Left ventricle myocardium inferior (tissue), 1 donor: ENCODE results near the gene TPK1. TPM values are rescaled to one million over a fixed set of nuclear protein-coding genes. Genes with fewer than 3 reads are reported as not detected.

Experiments
- DNase-seq: peaks from one replicate; pipeline ENCODE4 v3.0.0-alpha.2; 2020
- H3K27ac ChIP-seq: fragments of 200-600 bp; replicated peaks from 2 replicates; pipeline ENCODE4 v1.8.0; 2021
- H3K27me3 ChIP-seq: fragments of 200-600 bp; 2 replicates; pipeline ENCODE4 v1.8.0; 2021; ENCODE audit warnings: low read depth
- H3K36me3 ChIP-seq: fragments of 200-600 bp; 2 replicates; pipeline ENCODE4 v1.8.0; 2021
- H3K4me1 ChIP-seq: fragments of 200-600 bp; 2 replicates; pipeline ENCODE4 v1.8.0; 2021
- H3K4me3 ChIP-seq: fragments of 200-600 bp; 2 replicates; pipeline ENCODE4 v1.8.0; 2021; ENCODE audit warnings: mild to moderate bottlenecking, moderate library complexity
- H3K9me3 ChIP-seq: fragments of 200-600 bp; replicated peaks from 2 replicates; pipeline ENCODE4 v1.8.0; 2021
- intact Hi-C: fragments of 100-400 bp; cut with micrococcal nuclease; formaldehyde crosslinking; loops from one replicate; pipeline ENCODE4 v1.11.0; 2022
- total RNA-seq: library from RNA; stranded (reverse); fragmentation: NEBNext Ultra II Directional; extraction: Animal tissue kit (Norgen Biotek cat#: 25700); gene quantifications from one replicate; pipeline ENCODE4 v1.2.1, GENCODE V29; 2021
- TF ChIP-seq, protein P1 (sequence below): fragments of 200-600 bp; IDR thresholded peaks from 2 replicates; pipeline ENCODE4 v1.8.0; 2021; ENCODE audit warnings: antibody characterized with exemption, mild to moderate bottlenecking, borderline replicate concordance
- donor health status: DM: no; HTN: yes; CAD: no; lungs with severe emphysema.

Gene TPK1
- total RNA-seq, 1 donor from 2014 or later, result 3.5 TPM

DNA sequence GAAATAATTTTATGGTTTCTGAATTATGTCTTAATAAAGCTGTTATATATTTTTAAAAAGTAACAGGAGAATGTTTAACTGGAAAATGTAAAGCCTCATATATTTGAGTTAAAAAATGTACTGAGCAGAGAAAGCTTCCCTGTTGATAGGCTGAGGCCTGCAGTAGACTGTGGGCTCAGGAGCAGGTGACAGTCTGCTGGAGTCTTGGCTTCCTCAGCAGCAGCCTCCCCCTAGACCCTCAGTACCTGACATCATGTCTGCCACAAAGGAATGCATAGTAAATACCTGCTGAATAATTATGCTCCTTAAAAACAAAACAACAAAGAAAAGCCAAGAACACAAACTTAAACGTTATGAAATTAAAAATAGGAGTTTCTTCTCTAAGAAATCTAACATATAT lies 358.5 kb downstream of the TPK1 start:
- TF ChIP-seq, protein P1, sequence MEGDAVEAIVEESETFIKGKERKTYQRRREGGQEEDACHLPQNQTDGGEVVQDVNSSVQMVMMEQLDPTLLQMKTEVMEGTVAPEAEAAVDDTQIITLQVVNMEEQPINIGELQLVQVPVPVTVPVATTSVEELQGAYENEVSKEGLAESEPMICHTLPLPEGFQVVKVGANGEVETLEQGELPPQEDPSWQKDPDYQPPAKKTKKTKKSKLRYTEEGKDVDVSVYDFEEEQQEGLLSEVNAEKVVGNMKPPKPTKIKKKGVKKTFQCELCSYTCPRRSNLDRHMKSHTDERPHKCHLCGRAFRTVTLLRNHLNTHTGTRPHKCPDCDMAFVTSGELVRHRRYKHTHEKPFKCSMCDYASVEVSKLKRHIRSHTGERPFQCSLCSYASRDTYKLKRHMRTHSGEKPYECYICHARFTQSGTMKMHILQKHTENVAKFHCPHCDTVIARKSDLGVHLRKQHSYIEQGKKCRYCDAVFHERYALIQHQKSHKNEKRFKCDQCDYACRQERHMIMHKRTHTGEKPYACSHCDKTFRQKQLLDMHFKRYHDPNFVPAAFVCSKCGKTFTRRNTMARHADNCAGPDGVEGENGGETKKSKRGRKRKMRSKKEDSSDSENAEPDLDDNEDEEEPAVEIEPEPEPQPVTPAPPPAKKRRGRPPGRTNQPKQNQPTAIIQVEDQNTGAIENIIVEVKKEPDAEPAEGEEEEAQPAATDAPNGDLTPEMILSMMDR, result no peak
- no peak for DNase-seq
- Histone ChIP-seq H3K36me3 (no peaks in the 10 kb centered on the region), H3K4me3 (no peak overlapping the region), H3K4me1 (no peaks in the 10 kb centered on the region), H3K27ac (no peak overlapping the region), H3K9me3 (no peaks in the 10 kb centered on the region), H3K27me3 (no peaks in the 10 kb centered on the region)
- intact Hi-C loops, result no loop called here

DNA sequence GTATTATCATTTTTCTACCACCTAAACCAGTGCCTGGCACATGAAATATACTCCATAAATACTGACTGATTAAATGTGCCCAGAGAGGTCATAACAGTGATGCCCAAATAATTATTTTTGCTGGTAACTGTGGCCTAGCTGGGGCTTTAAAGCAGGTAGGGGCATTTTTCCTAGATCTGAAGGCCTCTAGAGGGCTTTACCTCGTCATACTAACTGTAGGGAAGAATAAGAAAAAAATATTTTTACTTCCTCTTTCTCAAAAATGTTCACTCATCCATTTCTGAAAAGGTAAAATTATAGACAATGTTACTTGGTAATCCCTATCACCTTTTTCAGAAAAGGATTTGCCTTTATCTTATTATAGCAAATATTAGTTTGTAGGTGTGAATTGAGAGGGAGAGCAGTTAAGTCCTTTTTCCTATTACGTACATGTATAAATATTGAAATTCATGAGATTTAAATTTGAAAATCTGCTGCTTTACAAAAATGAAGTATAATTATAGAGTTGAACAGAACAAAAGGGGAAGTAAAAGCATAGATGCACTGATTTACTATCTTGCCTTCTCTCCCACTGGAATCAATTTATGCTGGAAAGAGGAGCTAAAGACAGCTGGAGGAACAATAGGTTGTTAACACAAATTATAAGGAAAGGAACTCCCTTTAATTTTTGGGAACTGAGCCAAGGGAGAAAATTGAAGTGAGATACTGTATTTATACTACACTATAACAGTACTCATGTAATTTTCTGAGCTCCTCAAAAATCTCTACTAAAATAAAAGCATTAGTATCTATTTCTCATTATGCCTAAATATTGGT lies 360.8 kb downstream of the TPK1 start:
- Histone ChIP-seq H3K9me3 (no peaks in the 10 kb centered on the region), H3K27me3 (no peaks in the 10 kb centered on the region), H3K36me3 (no peaks in the 10 kb centered on the region), H3K4me1 (no peaks in the 10 kb centered on the region), H3K4me3 (no peak overlapping the region), H3K27ac (no peak overlapping the region)
- TF ChIP-seq, protein P1, result no peak
- DNase-seq, result no peak
- intact Hi-C loops, result no loop called here

GRCh38 chr7:144474363-144474762 lies 361.5 kb downstream of the TPK1 start:
- Histone ChIP-seq H3K27ac (no peak overlapping the region), H3K4me1 (peaks cover 2% of the 10 kb centered on the region), H3K27me3 (no peaks in the 10 kb centered on the region), H3K4me3 (no peak overlapping the region), H3K9me3 (no peaks in the 10 kb centered on the region), H3K36me3 (no peaks in the 10 kb centered on the region)
- TF ChIP-seq, protein P1, result no peak
- DNase-seq, result no peak
- intact Hi-C loops, result no loop called here

- H3K9me3 ChIP-seq, result no peaks in the 10 kb centered on the region
- no peak overlapping the region for H3K27ac ChIP-seq
- TF ChIP-seq, protein P1, result no peak
- no peak for DNase-seq
- no peaks in the 10 kb centered on the region for H3K27me3 ChIP-seq
- H3K36me3 ChIP-seq, result no peaks in the 10 kb centered on the region
- intact Hi-C loops, result no loop called here
- peaks cover 6% of the 10 kb centered on the region for H3K4me1 ChIP-seq
- H3K4me3 ChIP-seq, result no peak overlapping the region
Observed at GRCh38 chr7:144473908-144474307, 361.9 kb downstream of the TPK1 start.

GRCh38 chr7:144470078-144470477 lies 365.8 kb downstream of the TPK1 start:
- Histone ChIP-seq H3K36me3 (no peaks in the 10 kb centered on the region), H3K4me1 (peaks cover 8% of the 10 kb centered on the region), H3K27ac (no peak overlapping the region), H3K4me3 (no peak overlapping the region), H3K27me3 (no peaks in the 10 kb centered on the region), H3K9me3 (no peaks in the 10 kb centered on the region)
- no peak for DNase-seq
- intact Hi-C loops, result no loop called here
- TF ChIP-seq, protein P1, result no peak
